ENCODE data around the gene PTPRF.
A peak's percentile ranks its signal among the peaks of the same experiment; 100 is the strongest.

PTPRF gene

DNA sequence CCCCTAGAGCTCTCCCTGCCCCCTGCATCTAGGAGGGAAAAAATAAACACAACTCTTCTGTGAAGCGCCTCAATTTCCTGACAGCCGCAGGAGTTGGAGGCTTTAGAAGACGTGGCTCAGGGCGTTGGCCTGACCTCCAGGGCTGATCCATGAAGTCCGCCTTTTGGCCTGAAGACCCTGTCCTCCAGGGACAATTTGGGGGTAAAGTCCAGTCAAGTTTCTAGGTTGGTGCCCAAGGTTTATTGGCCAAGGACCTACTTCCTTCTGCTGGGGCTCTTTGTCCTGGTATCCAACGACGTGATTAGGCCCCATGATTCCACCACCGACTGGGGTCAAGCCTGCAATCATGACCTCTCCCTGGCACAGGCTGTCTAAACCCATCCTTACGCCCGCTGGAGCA is 54.9 kb downstream of the PTPRF start:
- DNase-seq: no peak

DNA sequence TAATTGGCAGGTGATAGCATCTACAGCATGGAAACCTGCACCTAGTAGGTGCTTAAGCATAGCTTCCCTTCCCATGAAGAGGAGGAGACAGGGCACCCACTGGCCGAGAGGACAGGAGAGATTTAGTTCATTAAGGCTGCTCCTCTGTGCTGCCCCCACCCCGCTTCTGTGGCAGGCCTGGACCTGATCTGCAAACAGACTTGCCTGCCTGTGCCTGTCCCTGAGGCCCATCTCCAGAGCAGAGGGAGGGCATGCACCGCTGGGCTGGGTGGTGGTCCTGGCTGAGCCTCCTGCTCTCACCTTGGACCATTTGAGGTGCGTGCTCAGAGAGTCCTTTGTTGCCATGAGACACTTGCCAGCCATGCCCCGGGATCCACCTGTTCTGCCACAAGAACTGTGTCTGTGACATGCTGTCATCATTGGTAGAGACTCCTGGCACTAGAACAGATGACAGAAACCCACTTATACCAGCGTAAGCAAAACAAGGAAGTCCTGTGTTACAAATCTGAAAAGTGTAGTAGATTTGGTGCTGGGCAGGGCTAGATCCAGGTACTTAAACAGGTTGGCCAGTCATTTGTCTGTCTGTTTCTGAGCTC is 55.6 kb downstream of the PTPRF start:
- no peak for DNase-seq

DNA sequence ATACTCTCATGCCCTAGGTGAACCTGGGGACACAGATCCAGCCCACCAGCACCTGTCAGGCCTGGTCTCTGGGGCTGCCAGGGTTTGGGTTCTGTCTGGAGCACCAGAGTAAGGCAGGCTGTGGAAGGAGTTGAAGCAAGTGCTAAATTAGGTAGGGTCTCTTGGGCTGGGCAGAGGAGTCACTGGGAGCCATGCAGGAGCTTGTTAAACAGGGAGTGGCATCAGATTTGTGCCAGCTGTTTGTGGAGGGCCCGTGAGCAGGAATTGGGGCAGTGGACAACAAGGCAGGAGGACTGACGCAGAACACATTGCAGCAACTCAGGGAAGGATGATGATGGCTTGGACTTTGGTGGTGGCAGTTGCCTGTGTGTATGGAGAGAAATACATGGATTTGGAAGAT is 56.3 kb downstream of the PTPRF start:
- no peak for DNase-seq

DNA sequence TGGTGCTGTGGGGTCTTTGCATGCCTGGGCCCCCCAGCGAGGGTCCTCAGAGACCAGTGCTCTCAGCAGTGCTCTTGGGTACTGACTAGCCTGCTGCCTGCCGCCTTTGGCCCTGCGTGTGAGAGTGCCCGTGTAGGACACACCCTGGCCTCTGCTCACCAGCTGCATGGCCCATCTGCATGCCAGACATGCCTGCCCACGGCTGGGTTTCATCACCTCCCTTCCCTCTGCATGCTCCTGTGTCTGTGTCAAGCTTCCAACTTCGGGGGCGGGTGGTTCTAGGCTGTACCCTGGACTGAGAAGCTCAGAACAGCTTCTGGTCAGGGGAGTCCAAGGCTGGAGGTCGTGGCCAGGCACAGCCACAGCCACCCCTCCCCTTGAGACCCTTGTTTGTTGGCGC is 56.9 kb downstream of the PTPRF start:
- DNase-seq: no peak

DNA sequence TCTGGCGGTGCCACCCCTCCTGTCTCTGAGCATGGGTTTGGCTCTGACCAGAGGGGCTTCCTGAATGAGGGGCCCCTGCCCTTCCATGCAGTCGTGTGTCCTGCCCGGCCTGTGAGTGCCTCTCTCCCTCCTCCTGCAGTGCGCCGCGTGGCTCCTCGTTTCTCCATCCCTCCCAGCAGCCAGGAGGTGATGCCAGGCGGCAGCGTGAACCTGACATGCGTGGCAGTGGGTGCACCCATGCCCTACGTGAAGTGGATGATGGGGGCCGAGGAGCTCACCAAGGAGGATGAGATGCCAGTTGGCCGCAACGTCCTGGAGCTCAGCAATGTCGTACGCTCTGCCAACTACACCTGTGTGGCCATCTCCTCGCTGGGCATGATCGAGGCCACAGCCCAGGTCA is 57.9 kb downstream of the PTPRF start:
- no peak for DNase-seq

DNA sequence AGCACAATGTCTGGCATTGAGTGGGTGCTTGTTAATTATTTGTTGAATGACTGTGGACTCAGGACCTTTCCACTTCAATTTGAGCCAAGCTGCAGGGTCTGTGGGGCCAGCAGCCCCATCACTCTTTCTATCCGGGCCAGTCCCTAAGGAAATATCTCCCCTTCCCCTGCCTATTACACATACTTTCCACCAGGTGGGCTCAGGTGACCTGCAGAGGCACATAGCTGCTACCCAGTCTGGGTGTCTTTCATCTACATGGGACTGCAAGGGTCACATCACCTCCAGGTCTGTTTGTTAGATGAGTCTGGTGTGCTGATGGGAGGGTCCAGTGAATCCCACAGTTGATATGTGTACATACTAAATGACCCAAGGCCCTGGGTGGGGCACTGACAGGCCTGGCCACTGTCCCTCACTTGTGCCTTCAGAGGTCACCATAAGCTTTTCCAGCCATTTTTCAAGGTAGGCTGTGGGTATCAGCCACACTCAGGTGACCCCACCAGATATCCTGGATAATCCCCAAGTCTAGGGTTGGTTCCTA is 59.8 kb downstream of the PTPRF start:
- peak; percentile 3 for DNase-seq

DNA sequence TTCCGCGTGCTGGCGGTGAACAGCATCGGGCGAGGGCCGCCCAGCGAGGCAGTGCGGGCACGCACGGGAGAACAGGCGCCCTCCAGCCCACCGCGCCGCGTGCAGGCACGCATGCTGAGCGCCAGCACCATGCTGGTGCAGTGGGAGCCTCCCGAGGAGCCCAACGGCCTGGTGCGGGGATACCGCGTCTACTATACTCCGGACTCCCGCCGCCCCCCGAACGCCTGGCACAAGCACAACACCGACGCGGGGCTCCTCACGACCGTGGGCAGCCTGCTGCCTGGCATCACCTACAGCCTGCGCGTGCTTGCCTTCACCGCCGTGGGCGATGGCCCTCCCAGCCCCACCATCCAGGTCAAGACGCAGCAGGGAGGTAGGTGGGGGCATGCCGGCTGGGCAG is 60.5 kb downstream of the PTPRF start:
- DNase-seq: no peak

DNA sequence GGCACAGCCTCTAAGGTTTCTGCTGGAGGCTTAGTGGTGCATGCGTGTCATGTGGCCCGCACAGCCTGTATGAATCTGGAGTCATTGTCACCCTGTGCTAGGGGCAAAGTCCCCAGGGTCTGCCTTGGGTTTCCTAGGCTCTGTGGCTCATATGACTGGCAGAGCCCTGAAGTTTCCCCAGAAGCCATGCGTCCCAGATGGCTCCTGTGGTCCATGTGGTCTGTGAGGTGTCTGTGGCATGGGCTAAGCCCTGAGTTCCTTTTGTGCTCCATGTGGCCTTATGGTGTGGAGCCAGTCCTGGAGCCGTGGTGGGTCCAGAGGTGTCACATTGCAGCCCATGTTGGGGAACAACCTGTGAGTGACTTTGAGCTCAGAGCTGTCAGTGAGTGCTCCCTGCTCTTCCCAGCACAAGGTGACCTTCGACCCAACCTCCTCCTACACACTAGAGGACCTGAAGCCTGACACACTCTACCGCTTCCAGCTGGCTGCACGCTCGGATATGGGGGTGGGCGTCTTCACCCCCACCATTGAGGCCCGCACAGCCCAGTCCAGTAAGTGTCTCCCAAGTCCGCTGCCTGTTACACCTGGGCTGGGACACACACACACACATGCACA is 61.5 kb downstream of the PTPRF start:
- no peak for DNase-seq

DNA sequence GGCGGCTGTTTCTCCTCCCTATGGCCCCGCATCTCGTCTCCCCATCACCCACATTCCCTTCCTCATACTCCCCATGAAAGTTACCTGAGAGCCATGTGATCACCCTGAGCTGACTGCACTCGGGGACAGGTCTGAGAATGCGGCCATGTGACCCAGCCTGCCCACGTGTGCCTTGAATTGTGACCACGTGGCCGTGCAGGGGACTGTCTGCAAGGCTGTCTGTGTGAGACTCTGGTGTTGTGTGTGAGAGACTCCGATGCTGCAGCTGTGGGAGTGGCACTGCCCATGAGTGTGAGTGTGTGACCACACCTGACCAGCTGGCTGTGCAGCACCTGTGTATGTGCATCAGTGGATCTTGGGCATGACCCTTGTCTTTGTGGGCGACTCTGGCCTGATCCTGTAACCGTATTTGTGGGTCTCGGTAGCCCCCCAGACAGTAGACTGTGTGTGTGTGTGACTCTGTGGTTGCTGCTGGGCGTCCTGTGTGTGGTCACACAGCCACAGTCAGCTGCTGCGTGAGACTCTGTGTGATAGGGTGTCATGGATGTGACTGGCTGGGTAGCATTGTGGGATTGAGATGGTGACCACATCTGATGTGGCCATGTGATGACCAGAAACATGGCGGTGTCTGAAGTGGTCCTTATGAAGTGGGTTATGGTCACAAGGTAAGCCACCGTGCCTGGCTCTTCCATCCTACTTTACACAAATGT is 62.4 kb downstream of the PTPRF start:
- DNase-seq: no peak

DNA sequence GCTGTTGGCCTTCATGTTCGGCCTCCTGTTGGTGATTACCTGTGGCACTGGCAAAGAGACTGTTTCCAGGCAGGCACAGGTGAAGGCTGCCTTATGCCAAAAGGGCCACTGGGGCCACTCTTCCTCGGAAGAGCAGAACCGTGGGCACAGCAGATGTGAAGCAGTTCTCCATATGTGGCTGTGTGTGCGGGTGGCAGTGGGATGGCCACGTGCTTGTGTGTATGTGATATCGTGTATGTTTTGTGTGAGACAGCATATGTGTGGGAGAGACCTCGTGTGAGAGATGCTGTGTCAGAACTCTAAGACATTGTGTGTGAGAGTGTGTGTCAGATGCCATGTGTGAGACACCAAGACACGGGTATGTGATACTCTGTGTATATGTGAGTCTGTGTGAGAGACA is 65.9 kb downstream of the PTPRF start:
- DNase-seq: no peak

DNA sequence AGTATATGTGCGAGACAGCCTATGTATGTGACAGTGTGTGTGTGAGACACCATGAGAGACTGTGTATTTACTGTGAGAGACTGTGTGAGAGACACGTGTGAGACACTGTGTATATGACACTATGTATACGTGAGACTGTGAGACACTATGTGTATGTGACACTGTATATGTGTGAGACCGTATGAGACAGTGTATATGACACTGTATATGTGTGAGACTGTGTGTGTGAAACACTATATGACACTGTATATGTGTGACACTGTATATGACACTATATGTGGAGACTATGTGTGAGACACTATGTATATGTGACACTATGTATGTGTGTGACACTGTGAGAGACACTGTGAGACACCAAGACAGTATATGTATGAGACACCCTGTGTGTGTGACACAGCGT is 66.3 kb downstream of the PTPRF start:
- no peak for DNase-seq

DNA sequence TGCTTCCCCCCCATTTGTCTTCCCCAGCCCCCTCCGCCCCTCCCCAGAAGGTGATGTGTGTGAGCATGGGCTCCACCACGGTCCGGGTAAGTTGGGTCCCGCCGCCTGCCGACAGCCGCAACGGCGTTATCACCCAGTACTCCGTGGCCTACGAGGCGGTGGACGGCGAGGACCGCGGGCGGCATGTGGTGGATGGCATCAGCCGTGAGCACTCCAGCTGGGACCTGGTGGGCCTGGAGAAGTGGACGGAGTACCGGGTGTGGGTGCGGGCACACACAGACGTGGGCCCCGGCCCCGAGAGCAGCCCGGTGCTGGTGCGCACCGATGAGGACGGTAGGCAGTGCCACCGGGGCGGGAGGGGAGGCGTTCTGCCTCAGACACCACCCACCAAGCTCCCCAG is 67.0 kb downstream of the PTPRF start:
- DNase-seq: no peak

DNA sequence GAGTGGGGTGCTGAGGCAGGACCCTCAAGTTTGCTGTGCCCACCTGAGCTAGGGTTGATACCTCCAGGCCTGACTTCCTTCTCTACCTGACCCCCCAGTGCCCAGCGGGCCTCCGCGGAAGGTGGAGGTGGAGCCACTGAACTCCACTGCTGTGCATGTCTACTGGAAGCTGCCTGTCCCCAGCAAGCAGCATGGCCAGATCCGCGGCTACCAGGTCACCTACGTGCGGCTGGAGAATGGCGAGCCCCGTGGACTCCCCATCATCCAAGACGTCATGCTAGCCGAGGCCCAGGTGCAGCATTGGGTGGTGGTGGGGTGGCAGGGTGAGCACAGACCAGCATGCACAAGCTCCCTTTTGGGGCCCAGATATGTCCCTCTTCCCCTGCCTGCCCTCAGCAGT is 67.9 kb downstream of the PTPRF start:
- no peak for DNase-seq

DNA sequence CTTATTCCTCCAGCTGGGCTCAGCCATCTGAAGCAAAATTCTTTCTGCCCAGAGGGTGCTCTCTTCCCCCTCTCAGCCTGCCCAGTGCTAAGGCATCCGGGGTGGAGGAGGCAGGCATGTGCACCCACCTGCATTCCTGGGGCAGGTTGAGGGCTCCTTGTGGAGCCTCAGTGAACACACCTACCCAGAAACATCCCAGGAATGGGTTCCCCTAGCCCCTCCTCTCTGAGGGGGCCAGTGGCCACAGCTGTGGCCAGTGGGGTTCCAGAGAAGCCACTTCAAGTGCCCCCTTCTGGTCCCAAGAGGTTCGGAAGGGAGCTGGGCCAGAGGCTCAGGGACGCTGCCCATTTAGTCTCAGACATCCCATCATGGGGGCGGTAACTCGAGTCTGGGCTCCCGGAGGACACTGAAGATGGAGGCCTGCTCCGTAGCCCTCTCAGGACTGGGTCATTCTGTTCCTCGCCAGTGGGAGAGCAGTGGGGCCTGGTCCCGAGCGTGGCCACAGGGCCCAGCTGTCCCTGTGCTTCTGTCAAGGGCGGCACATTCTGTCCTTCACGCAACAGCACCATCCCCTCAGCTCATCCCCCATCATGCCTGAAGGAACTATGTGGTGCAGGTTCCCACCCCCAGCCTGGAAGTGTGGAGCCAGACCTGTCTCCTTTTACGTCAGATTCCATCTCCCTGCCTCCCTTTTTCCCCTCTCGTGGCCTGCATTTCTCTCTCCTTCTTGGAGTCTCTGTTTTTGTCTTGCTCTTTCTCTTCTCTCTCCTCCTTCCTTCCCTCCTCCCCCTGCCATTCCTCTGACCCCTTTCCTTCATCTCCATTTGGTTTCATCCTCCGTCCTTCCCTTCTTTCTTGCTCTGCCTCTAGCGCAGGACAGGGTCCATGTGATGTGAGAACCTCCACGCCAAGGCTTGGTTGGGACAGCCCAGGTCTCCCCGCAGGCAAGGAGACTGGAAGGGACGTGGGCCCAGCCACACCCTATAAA is 69.6 kb downstream of the PTPRF start:
- DNase-seq: no peak

DNA sequence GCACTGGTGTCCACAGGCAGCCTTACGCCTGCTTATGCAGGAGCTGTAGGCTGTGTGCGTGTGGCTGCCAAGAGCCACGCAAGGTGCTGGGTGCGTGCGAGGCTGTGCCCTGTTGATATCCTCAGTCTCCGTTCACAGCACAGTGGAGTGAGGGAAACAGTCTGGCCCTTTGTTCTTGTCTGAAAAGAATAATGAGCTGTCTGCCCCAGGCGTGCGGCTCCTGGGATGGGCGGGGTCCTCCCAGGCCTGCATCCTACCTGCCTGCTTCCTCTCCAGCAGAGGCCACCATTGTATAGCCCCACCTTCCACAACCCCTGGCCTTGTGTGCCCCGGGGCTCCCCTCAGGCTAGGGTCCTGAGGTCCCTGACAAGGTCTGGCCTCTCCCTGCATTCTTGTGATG is 72.3 kb downstream of the PTPRF start:
- peak; percentile 40 for DNase-seq

DNA sequence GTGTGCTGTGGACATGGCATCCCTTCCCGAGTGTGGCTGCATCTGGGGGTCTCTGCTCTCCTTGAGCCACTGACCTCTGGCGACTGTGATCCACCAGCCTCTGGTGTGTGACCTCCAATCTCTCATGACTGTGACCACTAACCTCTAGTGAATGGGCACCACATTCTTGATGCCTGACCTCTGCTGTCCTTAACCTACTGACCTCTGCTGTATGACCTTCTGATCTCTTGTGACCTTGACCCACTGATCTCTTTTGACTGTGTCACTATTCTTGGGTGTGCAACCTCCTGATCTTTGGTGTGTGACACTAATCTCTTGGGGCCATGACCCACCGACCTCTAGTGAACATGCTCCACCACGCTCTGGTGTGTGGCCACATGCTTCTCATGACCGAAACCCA is 73.5 kb downstream of the PTPRF start:
- DNase-seq: no peak

DNA sequence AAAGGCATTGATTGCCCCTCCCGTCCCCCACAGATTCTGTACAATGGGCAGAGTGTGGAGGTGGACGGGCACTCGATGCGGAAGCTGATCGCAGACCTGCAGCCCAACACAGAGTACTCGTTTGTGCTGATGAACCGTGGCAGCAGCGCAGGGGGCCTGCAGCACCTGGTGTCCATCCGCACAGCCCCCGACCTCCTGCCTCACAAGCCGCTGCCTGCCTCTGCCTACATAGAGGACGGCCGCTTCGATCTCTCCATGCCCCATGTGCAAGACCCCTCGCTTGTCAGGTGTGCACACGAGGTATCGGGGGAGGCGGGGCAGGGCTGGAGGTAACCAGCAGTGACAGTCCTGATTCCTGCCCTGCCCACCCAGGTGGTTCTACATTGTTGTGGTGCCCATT is 74.5 kb downstream of the PTPRF start:
- no peak for DNase-seq

DNA sequence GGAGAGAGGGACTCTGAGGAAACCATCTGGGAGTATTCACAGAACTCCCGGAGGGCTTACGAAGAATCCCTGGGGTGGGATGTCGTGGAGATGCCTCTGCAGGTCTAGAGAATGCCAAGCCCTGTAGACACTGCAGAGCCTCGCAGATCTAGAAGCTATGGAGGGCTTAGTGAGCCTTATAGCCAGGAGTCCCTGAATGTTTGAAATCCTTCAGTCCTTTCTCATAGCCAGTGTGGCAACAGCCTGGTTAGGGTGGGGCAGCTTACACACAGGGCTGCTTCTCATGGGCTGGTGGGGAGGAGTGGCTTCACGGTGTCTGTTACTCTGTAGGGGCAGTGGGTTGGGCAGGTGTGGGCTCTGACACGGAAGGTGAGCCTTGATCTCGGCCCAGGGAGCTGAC is 75.1 kb downstream of the PTPRF start:
- DNase-seq: no peak

DNA sequence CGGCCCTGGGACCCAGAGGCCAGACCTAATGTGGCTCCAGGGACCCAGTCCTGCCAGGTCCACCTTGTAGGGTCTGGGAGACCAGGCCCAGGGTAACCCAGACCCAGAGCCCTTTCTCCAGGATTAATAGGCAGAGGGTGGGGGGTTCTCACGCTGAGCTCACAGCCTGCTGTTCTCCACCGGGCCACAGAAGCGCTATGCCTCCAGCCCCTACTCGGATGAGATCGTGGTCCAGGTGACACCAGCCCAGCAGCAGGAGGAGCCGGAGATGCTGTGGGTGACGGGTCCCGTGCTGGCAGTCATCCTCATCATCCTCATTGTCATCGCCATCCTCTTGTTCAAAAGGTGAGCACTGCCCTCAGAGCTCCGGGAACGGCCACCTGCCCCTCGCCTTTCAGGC is 75.9 kb downstream of the PTPRF start:
- no peak for DNase-seq

DNA sequence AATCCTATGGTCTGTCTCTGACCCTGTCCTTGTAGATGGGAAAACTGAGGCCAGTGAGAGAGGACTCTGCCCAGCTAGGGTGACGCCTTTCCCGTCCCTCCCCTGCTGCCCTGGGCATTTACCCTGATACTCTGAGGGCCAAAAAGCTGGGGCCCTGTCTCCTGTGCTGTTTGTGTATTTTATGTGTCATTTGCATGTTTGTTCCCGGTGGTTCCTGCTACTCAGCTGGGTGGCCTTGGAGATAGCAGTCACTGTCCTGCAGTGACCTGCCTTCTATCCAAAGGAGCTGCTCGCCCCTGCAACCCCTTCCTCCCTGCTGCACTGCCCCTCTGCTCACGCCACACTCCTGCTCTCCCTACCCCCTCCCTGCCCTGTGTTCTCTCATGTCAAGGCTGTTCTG is 78.1 kb downstream of the PTPRF start:
- DNase-seq: no peak

DNA sequence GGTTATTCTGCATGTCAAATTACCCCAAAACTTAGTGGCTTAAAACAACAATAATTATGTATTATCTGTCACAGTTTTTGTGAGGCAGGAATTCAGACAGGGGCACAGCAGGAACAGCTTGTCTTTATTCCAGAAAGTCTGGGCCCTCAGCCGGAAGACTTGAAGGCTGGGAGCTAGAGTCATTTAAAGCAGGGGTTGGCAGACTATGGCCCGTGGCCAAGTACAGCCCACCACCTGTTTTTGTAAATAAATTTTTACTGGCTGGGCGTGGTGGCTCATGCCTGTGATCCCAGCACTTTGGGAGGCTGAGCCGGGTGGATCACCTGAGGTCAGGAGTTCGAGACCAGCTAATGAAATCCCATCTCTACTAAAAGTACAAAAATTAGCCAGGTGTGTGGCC is 79.7 kb downstream of the PTPRF start:
- DNase-seq: no peak

DNA sequence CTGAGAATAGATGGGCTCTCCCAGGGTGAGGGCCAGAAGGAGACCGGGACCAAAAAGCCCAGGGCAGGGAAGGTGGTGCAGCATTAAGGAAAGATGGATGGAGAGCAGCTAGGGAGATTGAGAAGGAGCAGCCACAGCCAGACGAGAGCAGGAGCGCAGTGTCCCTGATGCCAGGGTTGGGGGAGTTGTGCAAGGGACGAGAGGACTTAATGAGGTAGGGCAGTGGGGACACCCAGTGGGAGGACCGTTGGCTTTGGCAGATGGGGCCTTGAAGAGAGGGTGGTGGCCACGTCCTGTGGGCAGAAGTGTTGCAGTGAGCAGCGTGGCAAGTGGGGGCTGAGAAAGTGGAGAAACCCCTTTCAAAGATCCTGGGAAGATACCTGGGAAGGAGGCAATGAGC is 81.3 kb downstream of the PTPRF start:
- DNase-seq: no peak

DNA sequence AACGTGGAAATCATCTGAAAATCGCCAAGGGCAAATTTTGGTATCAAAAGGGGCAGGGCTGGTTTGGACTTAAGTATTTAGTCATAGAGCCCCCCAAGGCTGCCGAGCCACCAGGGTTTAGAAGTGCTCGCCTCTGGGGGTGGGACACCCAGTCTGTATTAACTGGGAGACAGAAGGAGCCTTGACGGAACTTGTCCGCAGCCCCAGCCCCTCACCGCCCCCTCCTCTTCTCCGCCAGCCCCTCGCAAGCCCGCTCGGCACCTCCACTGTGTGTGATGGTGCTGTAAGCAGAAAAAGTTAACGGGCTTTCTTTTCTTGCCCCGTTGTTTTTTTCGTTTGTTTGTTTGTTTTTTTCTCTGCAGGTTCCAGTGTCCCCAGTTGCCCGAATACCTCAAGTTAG is 81.7 kb downstream of the PTPRF start:
- no peak for DNase-seq
